Measurements from ENCODE around the gene INF2.

INF2 gene

DNA sequence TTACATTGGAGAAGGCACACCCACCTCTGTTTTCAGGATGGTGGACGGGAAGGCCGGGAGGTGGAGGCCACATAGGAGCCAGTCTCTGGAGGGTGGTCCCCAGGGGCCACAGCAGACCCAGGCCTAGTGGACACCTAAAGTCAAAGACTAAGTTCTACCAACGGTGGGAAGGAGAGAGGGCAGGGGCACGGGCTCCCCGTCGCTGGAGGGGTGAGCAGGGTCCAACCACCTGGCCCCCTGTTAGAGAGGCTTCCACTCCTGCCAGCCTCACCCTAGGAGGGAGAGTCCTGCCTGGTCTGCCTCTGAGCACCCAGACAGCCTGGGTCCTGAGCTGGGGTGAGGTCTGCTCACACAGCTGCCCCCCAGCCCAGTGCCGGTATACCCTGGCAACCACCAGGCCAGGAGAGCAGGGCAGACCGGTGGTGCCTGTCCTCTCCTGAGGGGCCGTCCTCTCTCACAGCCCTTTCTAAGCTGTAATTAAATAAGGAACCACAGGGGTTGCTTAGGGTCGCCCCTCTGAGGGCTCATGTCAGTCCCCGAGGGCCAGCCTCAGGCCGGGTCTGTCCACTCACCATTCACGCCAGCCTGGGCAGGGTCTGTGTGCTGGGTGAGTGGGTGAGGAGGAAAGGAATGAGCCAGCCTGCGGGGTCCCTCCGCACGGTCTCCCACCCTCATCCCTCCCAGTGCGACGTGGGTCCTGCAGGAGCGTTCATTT, 2.3 kb downstream of the INF2 start:
- Histone ChIP-seq H3K27me3 (replicated peaks) (no peaks in the 10 kb centered on the region), H3K4me3 (ENCODE audit: low read depth, low read length) (peak overlapping the region; percentile 88), H3K27ac (no peak overlapping the region), H3K36me3 (replicated peaks) (peaks cover 7% of the 10 kb centered on the region)
- TF ChIP-seq, protein P1, sequence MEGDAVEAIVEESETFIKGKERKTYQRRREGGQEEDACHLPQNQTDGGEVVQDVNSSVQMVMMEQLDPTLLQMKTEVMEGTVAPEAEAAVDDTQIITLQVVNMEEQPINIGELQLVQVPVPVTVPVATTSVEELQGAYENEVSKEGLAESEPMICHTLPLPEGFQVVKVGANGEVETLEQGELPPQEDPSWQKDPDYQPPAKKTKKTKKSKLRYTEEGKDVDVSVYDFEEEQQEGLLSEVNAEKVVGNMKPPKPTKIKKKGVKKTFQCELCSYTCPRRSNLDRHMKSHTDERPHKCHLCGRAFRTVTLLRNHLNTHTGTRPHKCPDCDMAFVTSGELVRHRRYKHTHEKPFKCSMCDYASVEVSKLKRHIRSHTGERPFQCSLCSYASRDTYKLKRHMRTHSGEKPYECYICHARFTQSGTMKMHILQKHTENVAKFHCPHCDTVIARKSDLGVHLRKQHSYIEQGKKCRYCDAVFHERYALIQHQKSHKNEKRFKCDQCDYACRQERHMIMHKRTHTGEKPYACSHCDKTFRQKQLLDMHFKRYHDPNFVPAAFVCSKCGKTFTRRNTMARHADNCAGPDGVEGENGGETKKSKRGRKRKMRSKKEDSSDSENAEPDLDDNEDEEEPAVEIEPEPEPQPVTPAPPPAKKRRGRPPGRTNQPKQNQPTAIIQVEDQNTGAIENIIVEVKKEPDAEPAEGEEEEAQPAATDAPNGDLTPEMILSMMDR (IDR thresholded peaks at IDR 0.05; ENCODE audit: low read depth, low read length, missing control alignments) = no peak
- in situ Hi-C loops (cut with HindIII; ENCODE audit: low pct_ligation_motif_present, low sequenced_read_pairs) = no loop called here
- DNase-seq = no peak

- in situ Hi-C loops (cut with HindIII; ENCODE audit: low pct_ligation_motif_present, low sequenced_read_pairs) = no loop called here
- DNase-seq = no peak
- H3K27me3 ChIP-seq (replicated peaks) = no peaks in the 10 kb centered on the region
- peaks cover 7% of the 10 kb centered on the region for H3K36me3 ChIP-seq (replicated peaks)
- no peak overlapping the region for H3K4me3 ChIP-seq (ENCODE audit: low read depth, low read length)
- TF ChIP-seq, protein P1 (IDR thresholded peaks at IDR 0.05; ENCODE audit: low read depth, low read length, missing control alignments) = no peak
- no peak overlapping the region for H3K27ac ChIP-seq
Measured at GRCh38 chr14:104692261-104692938, 3.0 kb downstream of the INF2 start.

GRCh38 chr14:104692939-104693315, 3.5 kb downstream of the INF2 start:
- DNase-seq = no peak
- Histone ChIP-seq H3K36me3 (replicated peaks) (peaks cover 7% of the 10 kb centered on the region), H3K27me3 (replicated peaks) (no peaks in the 10 kb centered on the region), H3K27ac (no peak overlapping the region), H3K4me3 (ENCODE audit: low read depth, low read length) (no peak overlapping the region)
- TF ChIP-seq, protein P1 (IDR thresholded peaks at IDR 0.05; ENCODE audit: low read depth, low read length, missing control alignments) = no peak
- in situ Hi-C loops (cut with HindIII; ENCODE audit: low pct_ligation_motif_present, low sequenced_read_pairs) = no loop called here

DNA sequence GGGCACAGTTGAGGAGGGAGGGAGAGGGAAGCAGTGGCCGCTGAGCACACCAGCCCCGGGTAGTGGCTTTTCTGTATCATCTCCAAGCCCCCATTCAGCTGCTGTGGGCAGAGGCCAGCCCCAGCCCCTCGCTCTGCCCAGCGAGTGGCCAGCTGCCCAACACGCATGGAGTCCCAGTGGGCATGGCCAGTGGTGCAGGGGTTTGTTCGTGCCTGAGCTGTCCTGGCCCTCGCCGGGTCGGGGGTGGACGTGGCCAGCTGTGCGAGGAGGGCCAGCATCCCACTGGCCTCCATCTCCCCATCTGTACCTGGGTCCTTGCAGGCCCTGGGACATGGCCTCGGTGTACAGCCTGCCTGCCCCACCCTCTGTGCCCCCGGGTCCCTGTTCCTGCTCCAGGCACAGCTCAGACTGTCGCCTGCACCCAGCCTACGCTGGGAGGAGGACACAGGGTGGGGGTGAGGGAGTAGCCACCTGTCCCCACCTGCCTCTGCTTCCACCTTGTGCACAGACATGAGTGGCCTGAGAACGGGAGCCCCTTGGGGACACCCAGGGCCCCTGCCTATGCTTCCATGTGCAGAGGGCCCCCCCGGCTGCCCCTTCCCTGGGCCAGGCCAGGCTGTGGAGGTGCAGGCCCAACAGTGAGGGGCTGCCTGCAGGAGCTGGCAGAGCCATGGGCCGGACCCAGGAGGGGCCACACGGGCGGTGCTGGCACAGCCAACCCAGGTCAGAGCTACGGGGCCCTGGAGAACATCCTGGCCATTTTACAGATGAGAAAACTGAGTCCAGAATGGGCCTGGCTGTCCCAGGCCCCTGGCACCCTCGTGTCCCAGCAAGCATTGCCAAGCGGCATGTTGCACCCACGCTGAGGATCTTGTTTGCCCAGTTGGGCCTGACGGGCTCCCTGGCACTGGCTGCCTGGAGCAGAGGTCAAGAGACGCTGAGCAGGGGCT, 4.3 kb downstream of the INF2 start:
- DNase-seq = no peak
- Histone ChIP-seq H3K4me3 (ENCODE audit: low read depth, low read length) (no peak overlapping the region), H3K27me3 (replicated peaks) (no peaks in the 10 kb centered on the region), H3K27ac (no peak overlapping the region), H3K36me3 (replicated peaks) (peaks cover 7% of the 10 kb centered on the region)
- in situ Hi-C loops (cut with HindIII; ENCODE audit: low pct_ligation_motif_present, low sequenced_read_pairs) = no loop called here
- TF ChIP-seq, protein P1 (IDR thresholded peaks at IDR 0.05; ENCODE audit: low read depth, low read length, missing control alignments) = no peak

DNA sequence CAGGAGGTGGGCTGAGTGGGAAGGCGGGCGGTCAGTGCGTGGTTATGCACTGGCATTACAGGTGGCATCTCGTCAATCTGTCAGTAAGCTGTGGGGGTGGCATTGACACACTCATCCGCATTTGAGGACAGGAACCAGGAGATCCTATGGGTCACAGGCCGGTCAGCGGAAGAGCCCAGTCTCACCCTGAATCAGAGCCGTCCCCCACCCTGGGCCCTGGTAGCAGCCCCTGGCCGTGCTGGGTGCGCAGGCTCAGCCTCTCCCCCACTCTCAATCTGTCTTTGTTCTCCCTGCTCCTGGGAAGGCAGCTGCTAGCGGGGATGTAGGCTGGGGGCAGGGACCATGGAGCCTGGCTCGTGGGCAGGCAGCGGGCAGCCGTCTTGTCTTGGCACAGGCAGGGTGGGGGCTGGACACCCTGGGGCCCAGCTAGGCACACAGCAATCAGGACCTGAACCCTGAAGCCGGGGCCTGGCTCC, 5.1 kb downstream of the INF2 start:
- TF ChIP-seq, protein P1 (IDR thresholded peaks at IDR 0.05; ENCODE audit: low read depth, low read length, missing control alignments) = no peak
- in situ Hi-C loops (cut with HindIII; ENCODE audit: low pct_ligation_motif_present, low sequenced_read_pairs) = no loop called here
- peaks cover 7% of the 10 kb centered on the region for H3K36me3 ChIP-seq (replicated peaks)
- no peak for DNase-seq
- no peak overlapping the region for H3K27ac ChIP-seq
- no peak overlapping the region for H3K4me3 ChIP-seq (ENCODE audit: low read depth, low read length)
- no peaks in the 10 kb centered on the region for H3K27me3 ChIP-seq (replicated peaks)
